Measurements from ENCODE around the gene PLEKHH1.
A peak's percentile ranks its signal among the peaks of the same experiment; 100 is the strongest.

The PLEKHH1 gene

DNA sequence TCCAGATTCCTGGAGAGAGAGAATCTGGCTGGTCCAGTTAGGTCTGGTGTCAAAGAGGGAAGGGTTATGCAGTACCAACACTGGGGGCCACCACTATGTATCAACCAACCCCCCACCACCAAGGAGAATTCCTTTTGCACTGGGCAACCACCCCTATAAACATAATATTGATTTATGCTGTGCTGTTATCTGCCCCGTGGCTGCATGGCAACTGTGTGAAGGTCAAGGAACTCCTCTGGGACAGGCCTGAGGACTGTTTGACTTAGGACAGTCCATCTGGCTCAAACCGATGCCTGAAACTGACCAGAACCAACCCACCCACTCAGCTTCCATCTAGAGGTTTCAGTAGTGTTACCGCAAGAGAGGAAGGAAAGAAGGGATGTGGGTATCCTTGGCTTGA lies 20.5 kb downstream of the PLEKHH1 start:
- TF ChIP-seq POLR2A (IDR thresholded peaks at IDR 0.05; ENCODE audit: low read depth, low read length) = no peak
- DNase-seq (ENCODE audit: insufficient read length, low spot score) (no peak), FAIRE-seq (no peak)

- FAIRE-seq = no peak
- TF ChIP-seq POLR2A (IDR thresholded peaks at IDR 0.05; ENCODE audit: low read depth, low read length) = no peak
- no peak for DNase-seq (ENCODE audit: insufficient read length, low spot score)
Observed at GRCh38 chr14:67554341-67554740, 21.3 kb downstream of the PLEKHH1 start.

DNA sequence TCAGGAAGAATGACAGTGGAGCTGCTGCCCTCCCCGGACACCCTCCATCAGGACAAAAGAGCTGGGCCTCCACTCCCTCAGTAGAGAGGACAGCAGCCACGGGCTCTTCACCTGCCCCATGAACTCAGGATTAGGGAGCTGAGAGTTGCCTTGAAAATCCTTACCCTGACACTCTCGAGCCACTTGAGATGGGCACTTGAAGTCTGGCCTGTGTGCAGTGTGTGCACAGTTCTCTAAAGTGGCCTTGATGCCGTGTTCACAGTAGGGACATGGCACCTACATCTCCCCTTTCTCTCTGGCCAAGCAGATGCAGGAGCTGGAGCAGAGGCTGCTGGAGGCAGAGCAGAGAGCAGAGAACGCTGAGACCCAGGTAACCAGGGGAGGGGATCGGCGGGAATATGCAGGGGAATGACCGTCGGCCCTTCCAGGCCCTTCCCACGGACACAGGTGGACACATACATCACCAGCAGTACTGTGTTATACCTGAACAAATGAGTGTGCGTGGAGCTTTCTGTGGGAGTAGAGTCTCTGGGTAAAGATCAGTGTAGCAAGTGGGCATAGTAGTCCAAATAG lies 22.5 kb downstream of the PLEKHH1 start:
- DNase-seq (ENCODE audit: insufficient read length, low spot score) (no peak), FAIRE-seq (no peak)
- no peak for TF ChIP-seq POLR2A (IDR thresholded peaks at IDR 0.05; ENCODE audit: low read depth, low read length)

- DNase-seq (ENCODE audit: insufficient read length, low spot score) = no peak
- TF ChIP-seq POLR2A (IDR thresholded peaks at IDR 0.05; ENCODE audit: low read depth, low read length) = no peak
- no peak for FAIRE-seq
Observed at GRCh38 chr14:67556671-67557070, 23.6 kb downstream of the PLEKHH1 start.

DNA sequence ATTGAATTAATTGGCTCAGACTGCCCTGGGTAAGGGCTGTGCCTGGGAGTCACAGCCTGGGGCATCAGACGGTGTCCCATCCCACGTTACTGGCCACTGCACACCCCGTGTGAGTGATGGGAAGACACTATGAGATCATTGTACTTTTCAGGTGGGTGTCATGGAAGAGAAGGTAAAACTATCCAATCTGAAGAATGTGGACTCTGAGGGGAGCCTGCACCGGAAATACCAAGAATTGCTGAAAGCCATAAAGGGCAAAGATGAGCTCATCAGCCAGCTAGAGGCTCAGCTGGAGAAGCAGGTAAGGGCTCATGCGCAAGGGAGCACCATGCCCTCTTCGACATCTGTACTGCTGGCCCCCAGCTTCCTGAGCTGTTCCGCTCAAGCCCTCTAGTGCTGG lies 24.0 kb downstream of the PLEKHH1 start:
- no peak for FAIRE-seq
- no peak for TF ChIP-seq POLR2A (IDR thresholded peaks at IDR 0.05; ENCODE audit: low read depth, low read length)
- DNase-seq (ENCODE audit: insufficient read length, low spot score) = peak; percentile 51

- no peak for TF ChIP-seq POLR2A (IDR thresholded peaks at IDR 0.05; ENCODE audit: low read depth, low read length)
- no peak for FAIRE-seq
- DNase-seq (ENCODE audit: insufficient read length, low spot score) = no peak
Observed at GRCh38 chr14:67557656-67558055, 24.6 kb downstream of the PLEKHH1 start.

DNA sequence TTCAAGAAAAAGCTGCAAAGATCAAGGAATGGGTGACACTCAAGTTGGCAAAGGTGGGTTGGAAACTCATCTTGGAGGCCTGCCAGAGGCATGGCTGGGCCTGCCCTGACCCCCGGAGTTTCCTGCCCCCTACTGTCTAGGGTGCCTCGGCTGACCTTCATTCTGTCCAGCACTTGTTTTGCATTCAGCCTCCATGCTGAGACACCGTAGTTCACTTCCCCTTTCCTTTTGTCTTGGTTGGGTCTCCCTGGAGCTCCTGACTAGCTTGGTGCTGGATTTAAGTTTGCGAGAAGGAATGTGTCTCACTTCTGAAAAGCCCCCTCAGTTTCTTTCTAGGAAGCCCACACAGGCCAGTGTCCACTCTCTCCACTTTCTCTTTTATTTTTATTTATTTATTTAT lies 26.5 kb downstream of the PLEKHH1 start:
- no peak for TF ChIP-seq POLR2A (IDR thresholded peaks at IDR 0.05; ENCODE audit: low read depth, low read length)
- DNase-seq (ENCODE audit: insufficient read length, low spot score) (no peak), FAIRE-seq (no peak)

- no peak for TF ChIP-seq POLR2A (IDR thresholded peaks at IDR 0.05; ENCODE audit: low read depth, low read length)
- DNase-seq (ENCODE audit: insufficient read length, low spot score) (no peak), FAIRE-seq (no peak)
Observed at GRCh38 chr14:67562025-67562775, 29.1 kb downstream of the PLEKHH1 start.

DNA sequence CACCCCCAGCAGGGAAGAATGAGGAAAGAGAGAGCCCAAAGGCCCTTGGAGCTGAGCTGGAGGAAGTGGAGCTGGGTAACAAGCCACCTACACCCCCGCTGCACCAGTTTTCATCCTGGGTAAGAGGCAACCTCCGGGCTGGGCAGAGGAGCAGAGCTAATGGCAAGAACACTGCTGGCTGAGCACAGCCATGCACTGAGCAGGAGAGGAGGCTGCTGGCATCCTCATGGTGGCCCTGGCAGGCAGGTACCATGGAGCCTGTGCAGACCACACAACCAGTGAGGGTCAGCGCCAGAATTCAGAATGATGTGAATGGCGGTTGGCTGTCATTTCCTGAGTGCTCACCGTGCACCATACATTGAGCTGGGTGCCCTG lies 29.7 kb downstream of the PLEKHH1 start:
- DNase-seq (ENCODE audit: insufficient read length, low spot score) = no peak
- no peak for TF ChIP-seq POLR2A (IDR thresholded peaks at IDR 0.05; ENCODE audit: low read depth, low read length)
- FAIRE-seq = no peak

GRCh38 chr14:67564236-67564635 lies 31.1 kb downstream of the PLEKHH1 start:
- no peak for TF ChIP-seq POLR2A (IDR thresholded peaks at IDR 0.05; ENCODE audit: low read depth, low read length)
- DNase-seq (ENCODE audit: insufficient read length, low spot score) (no peak), FAIRE-seq (no peak)

- no peak for TF ChIP-seq POLR2A (IDR thresholded peaks at IDR 0.05; ENCODE audit: low read depth, low read length)
- FAIRE-seq (no peak), DNase-seq (ENCODE audit: insufficient read length, low spot score) (no peak)
Observed at GRCh38 chr14:67566908-67567307, 33.8 kb downstream of the PLEKHH1 start.

DNA sequence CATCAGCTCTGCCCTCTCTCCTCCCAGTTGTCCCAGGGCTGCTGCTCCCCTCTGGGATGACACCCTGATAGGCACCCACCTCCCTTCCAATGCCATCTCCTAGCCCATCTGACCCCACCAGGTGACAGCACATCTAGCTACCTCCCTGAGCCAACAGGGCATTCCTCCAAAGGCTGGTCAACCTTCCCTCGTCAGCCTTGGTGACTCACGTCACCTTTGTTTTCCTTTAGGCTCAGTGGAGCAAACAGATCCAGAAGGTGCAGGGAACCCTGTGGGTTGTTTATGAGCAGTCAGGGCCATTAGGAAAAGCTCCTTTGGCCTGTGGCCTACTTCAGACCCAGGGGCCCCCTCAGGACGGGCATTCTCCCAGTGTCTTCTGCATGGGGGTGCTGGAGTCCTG lies 34.6 kb downstream of the PLEKHH1 start:
- no peak for TF ChIP-seq POLR2A (IDR thresholded peaks at IDR 0.05; ENCODE audit: low read depth, low read length)
- FAIRE-seq (no peak), DNase-seq (ENCODE audit: insufficient read length, low spot score) (no peak)

GRCh38 chr14:67569011-67569650 lies 36.0 kb downstream of the PLEKHH1 start:
- FAIRE-seq = no peak
- no peak for DNase-seq (ENCODE audit: insufficient read length, low spot score)
- no peak for TF ChIP-seq POLR2A (IDR thresholded peaks at IDR 0.05; ENCODE audit: low read depth, low read length)

GRCh38 chr14:67569651-67570290 lies 36.7 kb downstream of the PLEKHH1 start:
- TF ChIP-seq POLR2A (IDR thresholded peaks at IDR 0.05; ENCODE audit: low read depth, low read length) = no peak
- FAIRE-seq (no peak), DNase-seq (ENCODE audit: insufficient read length, low spot score) (no peak)

All from H54 (cell line).